GM12878 (cell line): ENCODE measurements around the gene PIGS. TPM values are rescaled to one million over a fixed set of nuclear protein-coding genes. Genes with fewer than 3 reads are reported as not detected.

Experiments
- ATF3 ChIP-seq: IDR thresholded peaks from 2 replicates; pipeline ENCODE4 v1.6.1; 2011; ENCODE audit warnings: low read depth, mild to moderate bottlenecking, low read length, moderate library complexity, borderline replicate concordance; ENCODE audit errors: extremely low read depth
- GATAD2B ChIP-seq: fragments of 450-650 bp; conservative IDR thresholded peaks from 2 replicates; pipeline ENCODE4 v1.6.1; 2017; ENCODE audit warnings: low read depth, mild to moderate bottlenecking, moderate library complexity
- HDAC6 ChIP-seq: fragments of 200-600 bp; sonication (generic); IDR thresholded peaks from one replicate; pipeline ENCODE4 v1.8.0; 2017; ENCODE audit warnings: antibody characterized with exemption; ENCODE audit not compliant: unreplicated experiment
- IKZF1 ChIP-seq: fragments of 450-650 bp; conservative IDR thresholded peaks from 2 replicates; pipeline ENCODE4 v1.6.1; 2017; ENCODE audit warnings: antibody characterized with exemption, mild to moderate bottlenecking
- KLF5 ChIP-seq: fragments of 450-650 bp; IDR thresholded peaks from 2 replicates; pipeline ENCODE4 v1.6.1; 2014; ENCODE audit warnings: mild to moderate bottlenecking; ENCODE audit not compliant: partially characterized antibody
- NFIC ChIP-seq: IDR thresholded peaks from 2 replicates; pipeline ENCODE4 v1.6.1; 2012; ENCODE audit warnings: low read depth, mild to moderate bottlenecking, inconsistent platforms, low read length, moderate library complexity
- RELA ChIP-seq: fragments of 450-650 bp; IDR thresholded peaks from 2 replicates; pipeline ENCODE4 v1.8.0; 2014; ENCODE audit warnings: borderline replicate concordance; ENCODE audit not compliant: partially characterized antibody
- WRNIP1 ChIP-seq: IDR thresholded peaks from 2 replicates; pipeline ENCODE4 v1.6.1; 2011; ENCODE audit warnings: low read depth, low read length, improper control_type of control experiment, borderline replicate concordance
- YY1 ChIP-seq: IDR thresholded peaks from 2 replicates; pipeline ENCODE4 v1.6.1; 2011; ENCODE audit warnings: low read depth, mild to moderate bottlenecking, low read length
- ZNF687 ChIP-seq: fragments of 450-650 bp; IDR thresholded peaks from 2 replicates; pipeline ENCODE4 v1.6.1; 2017; ENCODE audit warnings: mild to moderate bottlenecking, moderate library complexity
- polyA plus RNA-seq, 11 experiments: library from polyadenylated mRNA; depleted of rRNA in 4 of 11; unstranded in 6 of 11; stranded (reverse) in 5 of 11; fragments of >200 nt; fragmentation: Nextera tagmentation in 4 of 11; fragmentation: Illumina TruSeq in 1 of 11; extraction: Ambion mirVana in 4 of 11; extraction: Trizol in 1 of 11; gene quantifications; 1 replicate in 1 of 11; 2 replicates in 10 of 11; pipeline versions ENCODE4 v1.2.1 to v1.2.3, GENCODE V29; 2011 to 2016; ENCODE audit warnings: inconsistent platforms in 2 of 11, missing spikeins in 2 of 11, low read depth in 1 of 11
- total RNA-seq, 4 experiments: library from RNA; depleted of rRNA in 3 of 4; stranded (reverse); fragments of >200 nt in 3 of 4; fragmentation: Illumina TruSeq in 1 of 4; extraction: Trizol in 1 of 4; gene quantifications; 2 replicates each; pipeline versions ENCODE4 v1.2.1 to v1.2.3, GENCODE V29; 2013 to 2021
- TF ChIP-seq, protein P1 (sequence below): IDR thresholded peaks from 2 replicates; pipeline ENCODE4 v1.6.1; 2012; ENCODE audit warnings: mild to moderate bottlenecking, low read depth, low read length
- TF ChIP-seq, protein P2 (sequence below): fragments of 450-650 bp; IDR thresholded peaks from 2 replicates; pipeline ENCODE4 v1.6.1; 2017; ENCODE audit warnings: borderline replicate concordance
- TF ChIP-seq, protein P3 (sequence below): fragments of 450-650 bp; IDR thresholded peaks from 2 replicates; pipeline ENCODE4 v1.6.1; 2017; ENCODE audit warnings: mild to moderate bottlenecking, moderate library complexity

PIGS gene
- total and polyA plus RNA-seq, 10 of the 15 experiments (the other 5 are each of a cell fraction or from before 2014, with no cell fraction given), result 27.5 to 73.7 (median 50.7) TPM

DNA sequence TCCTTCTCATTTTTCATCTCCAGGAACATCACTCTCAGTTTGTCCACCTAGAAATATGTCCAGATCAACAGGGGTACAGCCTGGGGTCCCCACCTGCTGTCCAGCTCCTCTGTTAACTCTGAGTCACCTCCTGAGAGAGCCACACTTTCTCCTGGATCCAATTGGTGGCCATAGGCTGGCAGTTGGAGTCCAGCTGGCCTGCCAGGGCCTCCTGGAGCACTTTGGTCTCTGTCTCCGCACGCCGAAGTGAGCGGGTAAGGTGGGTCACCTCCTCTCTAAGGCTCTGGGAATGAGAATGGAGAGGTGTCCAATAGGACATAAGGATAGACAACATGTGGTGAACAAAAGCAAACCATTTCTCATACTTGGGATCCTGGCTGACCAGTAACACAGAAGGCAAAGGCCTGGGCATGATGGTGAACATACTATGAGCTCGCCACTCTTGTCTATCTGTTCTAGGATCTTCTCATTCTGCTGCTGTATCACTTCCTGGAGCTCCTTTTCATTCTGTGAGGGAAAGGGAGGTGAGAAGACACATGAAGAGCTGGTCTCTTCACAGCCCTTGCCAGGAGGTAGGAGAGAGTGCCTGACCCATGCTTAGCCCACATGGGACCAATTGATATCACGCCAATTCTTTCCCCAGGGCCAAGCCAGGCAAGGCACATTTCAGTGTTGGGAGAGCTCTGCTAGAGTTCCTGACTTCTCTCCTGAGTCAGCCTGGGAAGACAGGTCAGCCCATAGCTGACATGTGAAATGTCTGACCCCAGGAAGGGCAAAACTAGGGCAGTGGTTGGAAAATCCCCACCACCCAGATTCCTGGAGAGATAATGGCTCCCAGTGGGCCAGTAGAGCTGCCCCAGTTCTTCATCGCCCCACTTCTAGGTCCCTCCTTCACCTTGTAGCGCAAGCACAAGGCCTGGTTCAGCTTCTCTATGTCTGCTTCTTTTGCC, 7.2 kb upstream of the PIGS start (continued):
- TF ChIP-seq, protein P1, sequence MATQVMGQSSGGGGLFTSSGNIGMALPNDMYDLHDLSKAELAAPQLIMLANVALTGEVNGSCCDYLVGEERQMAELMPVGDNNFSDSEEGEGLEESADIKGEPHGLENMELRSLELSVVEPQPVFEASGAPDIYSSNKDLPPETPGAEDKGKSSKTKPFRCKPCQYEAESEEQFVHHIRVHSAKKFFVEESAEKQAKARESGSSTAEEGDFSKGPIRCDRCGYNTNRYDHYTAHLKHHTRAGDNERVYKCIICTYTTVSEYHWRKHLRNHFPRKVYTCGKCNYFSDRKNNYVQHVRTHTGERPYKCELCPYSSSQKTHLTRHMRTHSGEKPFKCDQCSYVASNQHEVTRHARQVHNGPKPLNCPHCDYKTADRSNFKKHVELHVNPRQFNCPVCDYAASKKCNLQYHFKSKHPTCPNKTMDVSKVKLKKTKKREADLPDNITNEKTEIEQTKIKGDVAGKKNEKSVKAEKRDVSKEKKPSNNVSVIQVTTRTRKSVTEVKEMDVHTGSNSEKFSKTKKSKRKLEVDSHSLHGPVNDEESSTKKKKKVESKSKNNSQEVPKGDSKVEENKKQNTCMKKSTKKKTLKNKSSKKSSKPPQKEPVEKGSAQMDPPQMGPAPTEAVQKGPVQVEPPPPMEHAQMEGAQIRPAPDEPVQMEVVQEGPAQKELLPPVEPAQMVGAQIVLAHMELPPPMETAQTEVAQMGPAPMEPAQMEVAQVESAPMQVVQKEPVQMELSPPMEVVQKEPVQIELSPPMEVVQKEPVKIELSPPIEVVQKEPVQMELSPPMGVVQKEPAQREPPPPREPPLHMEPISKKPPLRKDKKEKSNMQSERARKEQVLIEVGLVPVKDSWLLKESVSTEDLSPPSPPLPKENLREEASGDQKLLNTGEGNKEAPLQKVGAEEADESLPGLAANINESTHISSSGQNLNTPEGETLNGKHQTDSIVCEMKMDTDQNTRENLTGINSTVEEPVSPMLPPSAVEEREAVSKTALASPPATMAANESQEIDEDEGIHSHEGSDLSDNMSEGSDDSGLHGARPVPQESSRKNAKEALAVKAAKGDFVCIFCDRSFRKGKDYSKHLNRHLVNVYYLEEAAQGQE, result no peak
- TF ChIP-seq, protein P2, sequence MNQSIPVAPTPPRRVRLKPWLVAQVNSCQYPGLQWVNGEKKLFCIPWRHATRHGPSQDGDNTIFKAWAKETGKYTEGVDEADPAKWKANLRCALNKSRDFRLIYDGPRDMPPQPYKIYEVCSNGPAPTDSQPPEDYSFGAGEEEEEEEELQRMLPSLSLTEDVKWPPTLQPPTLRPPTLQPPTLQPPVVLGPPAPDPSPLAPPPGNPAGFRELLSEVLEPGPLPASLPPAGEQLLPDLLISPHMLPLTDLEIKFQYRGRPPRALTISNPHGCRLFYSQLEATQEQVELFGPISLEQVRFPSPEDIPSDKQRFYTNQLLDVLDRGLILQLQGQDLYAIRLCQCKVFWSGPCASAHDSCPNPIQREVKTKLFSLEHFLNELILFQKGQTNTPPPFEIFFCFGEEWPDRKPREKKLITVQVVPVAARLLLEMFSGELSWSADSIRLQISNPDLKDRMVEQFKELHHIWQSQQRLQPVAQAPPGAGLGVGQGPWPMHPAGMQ, result no peak
- TF ChIP-seq ATF3 (no peak), RELA (no peak), WRNIP1 (no peak), IKZF1 (no peak), YY1 (no peak), NFIC (no peak), KLF5 (no peak), HDAC6 (no peak), GATAD2B (no peak), ZNF687 (no peak)
- TF ChIP-seq, protein P3, sequence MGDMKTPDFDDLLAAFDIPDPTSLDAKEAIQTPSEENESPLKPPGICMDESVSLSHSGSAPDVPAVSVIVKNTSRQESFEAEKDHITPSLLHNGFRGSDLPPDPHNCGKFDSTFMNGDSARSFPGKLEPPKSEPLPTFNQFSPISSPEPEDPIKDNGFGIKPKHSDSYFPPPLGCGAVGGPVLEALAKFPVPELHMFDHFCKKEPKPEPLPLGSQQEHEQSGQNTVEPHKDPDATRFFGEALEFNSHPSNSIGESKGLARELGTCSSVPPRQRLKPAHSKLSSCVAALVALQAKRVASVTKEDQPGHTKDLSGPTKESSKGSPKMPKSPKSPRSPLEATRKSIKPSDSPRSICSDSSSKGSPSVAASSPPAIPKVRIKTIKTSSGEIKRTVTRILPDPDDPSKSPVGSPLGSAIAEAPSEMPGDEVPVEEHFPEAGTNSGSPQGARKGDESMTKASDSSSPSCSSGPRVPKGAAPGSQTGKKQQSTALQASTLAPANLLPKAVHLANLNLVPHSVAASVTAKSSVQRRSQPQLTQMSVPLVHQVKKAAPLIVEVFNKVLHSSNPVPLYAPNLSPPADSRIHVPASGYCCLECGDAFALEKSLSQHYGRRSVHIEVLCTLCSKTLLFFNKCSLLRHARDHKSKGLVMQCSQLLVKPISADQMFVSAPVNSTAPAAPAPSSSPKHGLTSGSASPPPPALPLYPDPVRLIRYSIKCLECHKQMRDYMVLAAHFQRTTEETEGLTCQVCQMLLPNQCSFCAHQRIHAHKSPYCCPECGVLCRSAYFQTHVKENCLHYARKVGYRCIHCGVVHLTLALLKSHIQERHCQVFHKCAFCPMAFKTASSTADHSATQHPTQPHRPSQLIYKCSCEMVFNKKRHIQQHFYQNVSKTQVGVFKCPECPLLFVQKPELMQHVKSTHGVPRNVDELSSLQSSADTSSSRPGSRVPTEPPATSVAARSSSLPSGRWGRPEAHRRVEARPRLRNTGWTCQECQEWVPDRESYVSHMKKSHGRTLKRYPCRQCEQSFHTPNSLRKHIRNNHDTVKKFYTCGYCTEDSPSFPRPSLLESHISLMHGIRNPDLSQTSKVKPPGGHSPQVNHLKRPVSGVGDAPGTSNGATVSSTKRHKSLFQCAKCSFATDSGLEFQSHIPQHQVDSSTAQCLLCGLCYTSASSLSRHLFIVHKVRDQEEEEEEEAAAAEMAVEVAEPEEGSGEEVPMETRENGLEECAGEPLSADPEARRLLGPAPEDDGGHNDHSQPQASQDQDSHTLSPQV, result no peak
